Dendritic cell treated with granulocyte-macrophage colony-stimulating factor and Interleukin-4, amounts not matched to agents 40 ng/mL and 50 ng/mL, for 4 days (primary cell): ENCODE measurements around the gene SPACA7.

Experiments
- H3K27ac Mint-ChIP-seq: one replicate; pipeline ENCODE4 v1.8.0; 2022; ENCODE audit warnings: mild to moderate bottlenecking, mixed read lengths
- H3K27me3 Mint-ChIP-seq: one replicate; pipeline ENCODE4 v1.8.0; 2022; ENCODE audit warnings: mild to moderate bottlenecking, mixed read lengths
- H3K36me3 Mint-ChIP-seq: one replicate; pipeline ENCODE4 v1.8.0; 2022; ENCODE audit warnings: low read depth, mixed read lengths
- H3K4me1 Mint-ChIP-seq: one replicate; pipeline ENCODE4 v1.8.0; 2022; ENCODE audit warnings: low read depth, mixed read lengths
- H3K4me3 Mint-ChIP-seq: one replicate; pipeline ENCODE4 v1.8.0; 2022; ENCODE audit warnings: mild to moderate bottlenecking, moderate library complexity, mixed read lengths
- H3K9me3 Mint-ChIP-seq: one replicate; pipeline ENCODE4 v1.8.0; 2022; ENCODE audit warnings: mixed read lengths
- intact Hi-C: fragments of 100-400 bp; cut with micrococcal nuclease; formaldehyde crosslinking; loops from one replicate; pipeline ENCODE4 v1.15.0; 2022

SPACA7 gene

DNA sequence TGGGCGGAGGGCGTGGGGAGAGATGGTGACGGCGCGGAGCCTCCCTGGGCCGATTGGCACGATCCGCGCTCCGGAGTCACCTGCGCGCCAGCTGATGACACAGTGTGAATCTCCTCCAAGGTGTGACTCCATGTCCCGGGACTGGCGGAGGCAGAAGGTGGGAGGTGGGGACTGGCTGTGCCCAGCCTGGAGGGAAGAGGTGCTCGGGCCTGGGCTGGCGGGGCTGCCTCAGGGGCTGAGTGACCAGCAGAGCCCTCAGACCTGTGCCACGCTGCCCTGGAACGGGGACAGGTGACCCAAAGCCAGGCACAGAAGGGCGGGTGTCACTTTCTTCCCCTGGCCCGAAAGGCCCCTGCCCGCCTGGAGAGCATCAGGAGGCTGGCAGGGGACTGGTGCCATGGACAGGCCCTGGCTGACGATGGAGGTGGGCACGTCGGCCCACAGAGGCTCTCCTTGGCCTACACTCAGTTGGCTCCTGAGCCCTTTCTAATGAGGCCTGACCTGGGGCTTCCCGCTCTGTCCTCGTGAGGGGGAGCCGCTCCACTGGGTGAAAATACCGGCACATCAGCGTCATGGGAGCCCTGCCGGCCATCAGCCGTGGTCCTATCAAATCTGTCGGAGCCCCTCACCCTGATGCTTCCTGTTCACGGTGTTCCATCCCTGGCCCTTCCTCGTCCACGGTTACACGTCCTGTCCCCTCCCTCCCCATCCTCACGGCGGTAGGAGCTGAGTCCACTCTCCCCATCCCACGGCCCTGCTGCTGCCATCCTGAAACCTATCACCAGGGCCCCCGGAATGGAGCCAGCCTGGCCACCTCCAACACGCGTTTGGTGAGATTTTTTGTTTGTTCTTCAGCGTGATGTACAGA, 75.6 kb downstream of the SPACA7 start:
- Mint-ChIP-seq H3K4me3 (no peak overlapping the region), H3K27me3 (peaks cover 2% of the 10 kb centered on the region), H3K27ac (no peak overlapping the region), H3K9me3 (no peaks in the 10 kb centered on the region), H3K4me1 (no peaks in the 10 kb centered on the region), H3K36me3 (no peaks in the 10 kb centered on the region)
- intact Hi-C loops: no loop called here

DNA sequence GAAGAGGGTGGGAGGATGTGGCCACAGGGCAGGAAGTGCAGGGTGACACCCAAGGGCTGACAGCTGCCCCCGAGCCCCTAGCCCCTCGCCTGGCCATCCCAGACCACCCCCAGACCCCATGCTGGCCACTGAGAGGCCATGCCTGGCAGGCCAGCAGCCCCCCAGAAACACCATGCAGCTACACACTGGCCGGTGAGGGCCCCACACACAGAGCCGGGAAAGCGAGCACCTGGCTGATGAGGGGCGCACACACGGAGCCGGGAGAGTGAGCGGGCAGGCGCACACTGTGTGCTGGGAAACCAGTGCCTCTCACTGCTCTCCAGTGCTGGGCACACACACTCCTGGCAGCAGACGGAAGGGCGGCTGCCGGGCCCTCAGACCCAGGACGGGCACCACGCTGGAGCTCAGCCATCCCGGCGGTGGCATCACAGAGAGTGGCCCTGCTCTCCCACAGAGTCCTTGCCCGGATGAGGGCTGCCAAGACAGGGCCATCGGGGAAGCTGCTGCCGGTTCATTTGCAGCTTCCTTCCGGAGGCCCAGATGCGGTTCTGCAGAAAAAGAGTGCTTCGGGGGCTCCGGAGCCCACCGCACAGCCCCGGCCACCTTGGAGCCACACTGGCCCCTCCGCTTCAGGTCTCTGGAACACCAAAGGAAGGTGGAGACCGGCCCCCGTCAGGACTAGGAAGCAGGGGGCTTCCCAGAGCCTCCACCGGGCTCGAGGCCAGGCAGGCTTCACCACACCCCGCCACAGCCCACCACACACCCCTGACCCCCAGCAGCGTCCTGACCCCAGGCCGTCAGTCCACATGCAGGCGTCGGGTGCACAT, 76.4 kb downstream of the SPACA7 start:
- no peak overlapping the region for H3K4me3 Mint-ChIP-seq
- intact Hi-C loops: no loop called here
- no peaks in the 10 kb centered on the region for H3K4me1 Mint-ChIP-seq
- no peak overlapping the region for H3K27ac Mint-ChIP-seq
- no peaks in the 10 kb centered on the region for H3K36me3 Mint-ChIP-seq
- peaks cover 3% of the 10 kb centered on the region for H3K27me3 Mint-ChIP-seq
- H3K9me3 Mint-ChIP-seq: no peaks in the 10 kb centered on the region

DNA sequence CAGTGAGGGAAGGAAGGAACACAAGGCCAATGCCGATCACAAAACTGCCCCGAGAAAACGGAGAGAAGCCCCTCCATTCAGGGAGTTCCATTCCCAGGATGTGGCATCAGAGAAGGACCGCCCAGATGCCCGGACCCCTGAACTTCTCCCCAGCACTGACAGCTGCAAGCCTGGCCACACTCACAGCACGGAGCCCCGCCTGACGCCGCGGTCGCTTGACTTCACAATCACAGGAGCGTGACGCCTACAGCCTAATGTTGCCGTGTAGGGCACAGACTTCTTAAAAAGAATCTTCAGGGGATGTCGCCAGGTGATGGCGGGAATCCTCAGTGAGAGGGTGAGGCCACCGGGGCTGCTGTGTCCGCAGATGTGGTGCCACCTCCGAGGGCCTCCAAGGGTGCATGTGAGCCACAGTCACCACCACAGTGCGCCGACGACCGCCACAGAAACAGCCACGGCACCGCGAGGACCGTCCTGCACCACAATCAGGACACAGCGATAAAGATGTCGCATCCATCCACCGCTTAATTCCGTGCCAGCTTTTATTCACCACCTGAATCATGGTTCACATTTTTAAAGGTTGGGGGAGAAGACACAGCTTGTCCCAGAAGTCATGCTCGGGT, 77.2 kb downstream of the SPACA7 start:
- intact Hi-C loops: no loop called here
- Mint-ChIP-seq H3K27me3 (peaks cover 4% of the 10 kb centered on the region), H3K36me3 (no peaks in the 10 kb centered on the region), H3K4me1 (no peaks in the 10 kb centered on the region), H3K9me3 (no peaks in the 10 kb centered on the region), H3K27ac (no peak overlapping the region), H3K4me3 (no peak overlapping the region)

DNA sequence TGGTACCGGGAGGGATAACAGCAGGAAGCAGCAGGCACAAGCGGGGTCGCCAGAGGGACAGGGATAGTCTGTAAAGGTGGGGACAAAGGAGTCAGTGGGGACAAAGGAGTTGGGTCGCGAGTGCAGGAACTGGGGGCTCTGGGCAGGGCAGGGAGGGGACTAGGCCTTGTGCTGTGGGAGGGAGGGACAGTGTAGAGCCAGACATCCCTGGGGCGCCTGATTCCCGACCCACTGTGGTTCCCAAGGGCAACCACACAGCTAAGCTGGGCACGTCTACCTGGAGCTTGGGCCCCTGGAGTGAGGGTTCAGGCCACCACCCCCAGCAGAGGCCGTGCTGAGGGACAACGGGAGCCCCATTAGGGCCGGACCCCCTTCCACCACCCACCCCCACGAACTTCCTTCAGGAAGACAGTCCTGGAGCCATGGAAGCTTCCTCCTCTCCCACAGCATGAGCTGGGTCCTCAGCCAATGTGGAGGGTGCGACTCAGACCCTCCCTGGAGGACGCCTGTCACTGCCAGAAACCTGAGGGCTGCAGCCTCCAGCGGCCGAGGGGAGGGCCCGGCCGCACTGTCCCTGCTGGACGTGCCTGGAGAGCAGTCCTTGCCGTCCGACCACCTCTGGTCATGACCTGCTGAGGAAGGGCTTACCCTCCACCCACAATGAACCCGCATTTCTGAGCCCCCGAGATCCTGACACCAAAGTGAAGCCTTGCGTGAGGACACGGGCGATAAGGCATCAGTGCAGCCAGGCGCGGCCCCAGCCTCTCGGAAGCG, 77.9 kb downstream of the SPACA7 start:
- Mint-ChIP-seq H3K27me3 (peaks cover 4% of the 10 kb centered on the region), H3K27ac (no peak overlapping the region)
- intact Hi-C loops: no loop called here

DNA sequence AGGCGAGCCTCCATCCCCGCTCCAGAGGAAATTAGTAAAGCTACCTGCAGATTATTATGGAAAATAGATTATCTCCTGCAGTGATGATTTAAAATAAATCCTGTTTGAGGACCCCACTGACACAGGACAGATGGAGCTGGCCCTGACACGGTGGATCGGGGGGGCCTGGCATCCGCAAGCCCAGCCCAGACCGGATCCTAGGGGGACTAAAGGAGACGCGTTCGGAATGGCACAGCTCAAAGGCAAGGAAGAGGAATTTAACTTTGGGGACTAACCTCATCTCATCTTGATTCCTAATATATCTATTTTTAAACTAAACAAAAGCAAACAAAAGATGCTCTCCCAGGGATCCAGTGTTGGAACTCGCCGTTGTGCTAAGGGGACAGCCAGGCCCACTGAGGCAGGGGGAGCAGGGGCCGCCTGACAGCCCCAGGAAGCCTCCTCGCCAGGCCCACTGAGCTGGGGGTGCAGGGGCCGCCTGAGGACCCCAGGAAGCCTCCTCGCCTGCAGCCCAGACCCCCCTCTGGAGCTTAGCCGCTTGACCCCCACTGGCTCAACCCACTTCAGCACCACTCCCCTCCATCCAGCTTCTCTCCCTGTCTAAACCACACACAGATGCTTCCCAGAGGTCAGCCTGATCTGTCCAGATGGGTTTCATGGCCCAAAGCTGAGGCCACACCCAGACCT, 78.6 kb downstream of the SPACA7 start:
- Mint-ChIP-seq H3K4me3 (no peak overlapping the region), H3K27me3 (peaks cover 9% of the 10 kb centered on the region), H3K27ac (no peak overlapping the region), H3K9me3 (no peaks in the 10 kb centered on the region), H3K4me1 (no peaks in the 10 kb centered on the region), H3K36me3 (no peaks in the 10 kb centered on the region)
- intact Hi-C loops: no loop called here

More for the DNA sequence above, 77.9 kb downstream of the SPACA7 start:
- H3K36me3 Mint-ChIP-seq: no peaks in the 10 kb centered on the region
- H3K4me3 Mint-ChIP-seq: no peak overlapping the region
- no peaks in the 10 kb centered on the region for H3K9me3 Mint-ChIP-seq
- H3K4me1 Mint-ChIP-seq: no peaks in the 10 kb centered on the region

DNA sequence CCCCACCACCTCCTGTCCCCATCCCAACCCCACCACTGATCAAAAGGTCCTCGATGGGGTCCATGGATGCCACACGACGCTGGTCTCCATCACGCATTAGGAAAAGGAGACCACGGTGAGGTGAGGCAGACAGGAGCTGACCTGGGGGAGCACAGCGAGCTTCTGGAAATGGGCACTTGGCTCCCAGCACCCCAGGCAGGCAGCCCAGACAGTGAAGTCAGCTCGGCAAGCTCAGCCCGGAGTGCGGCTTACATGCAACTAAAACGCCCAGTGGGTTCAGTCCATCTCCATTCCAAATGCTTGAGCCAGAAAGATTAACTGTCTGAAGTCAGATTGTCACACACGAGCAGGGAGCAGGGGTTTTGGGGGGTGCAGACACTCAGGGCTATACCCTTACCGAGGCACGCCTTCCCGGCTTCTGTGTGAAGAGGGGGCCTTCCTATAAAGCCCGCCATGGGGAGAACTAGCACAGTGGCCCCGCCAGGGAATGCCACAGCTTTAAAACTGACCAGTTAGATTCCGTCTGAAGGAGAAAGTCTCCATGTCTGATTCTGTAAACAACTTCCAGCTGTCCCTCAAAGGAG, 79.4 kb downstream of the SPACA7 start:
- Mint-ChIP-seq H3K4me1 (no peaks in the 10 kb centered on the region), H3K36me3 (no peaks in the 10 kb centered on the region), H3K27me3 (peaks cover 9% of the 10 kb centered on the region), H3K27ac (no peak overlapping the region), H3K4me3 (no peak overlapping the region), H3K9me3 (no peaks in the 10 kb centered on the region)
- intact Hi-C loops: no loop called here

DNA sequence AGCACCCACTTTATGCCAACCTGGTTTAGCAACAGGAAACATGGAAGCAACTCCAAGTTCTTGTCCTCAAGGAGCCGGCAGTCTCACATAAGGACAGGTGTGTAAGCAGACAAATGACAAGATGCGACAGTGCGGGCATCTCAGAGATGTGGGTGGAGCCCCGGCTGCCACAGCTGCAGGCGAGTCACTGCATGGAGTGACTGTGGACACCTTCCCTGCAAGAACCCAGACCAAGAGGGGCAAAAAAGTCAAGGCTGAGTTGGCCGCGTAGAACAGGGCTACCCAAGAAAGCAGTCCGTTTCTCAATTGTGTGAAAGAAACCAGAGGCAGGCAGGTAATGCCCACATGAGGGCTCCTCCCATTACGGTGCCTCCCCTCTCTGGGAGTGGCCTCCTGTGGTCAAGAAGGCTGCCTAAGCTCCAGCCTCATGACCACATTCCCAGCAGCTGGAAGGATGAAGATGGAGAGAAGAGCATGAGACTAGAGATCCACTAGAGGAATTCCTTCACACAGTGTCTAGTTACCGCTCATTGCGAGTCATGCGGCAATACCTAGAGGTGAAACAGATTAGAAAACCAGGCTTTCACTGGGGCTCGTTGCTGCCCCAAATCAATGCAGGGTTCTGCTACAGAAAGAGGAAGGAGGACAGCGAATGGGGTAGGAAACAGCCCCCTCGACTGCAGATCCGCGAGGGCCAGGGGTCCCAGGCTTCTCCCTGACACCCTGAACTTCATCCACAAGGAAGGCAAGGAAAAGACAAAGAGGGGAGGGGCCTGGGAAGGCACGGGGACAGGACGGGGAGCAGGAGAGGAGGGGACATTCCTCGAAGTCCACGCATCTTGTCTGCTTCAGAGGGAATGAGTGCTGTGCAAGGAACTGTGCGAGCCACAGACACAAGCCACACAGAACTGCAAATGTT, 80.2 kb downstream of the SPACA7 start:
- peaks cover 9% of the 10 kb centered on the region for H3K27me3 Mint-ChIP-seq
- H3K27ac Mint-ChIP-seq: no peak overlapping the region
- intact Hi-C loops: no loop called here
- H3K4me1 Mint-ChIP-seq: no peaks in the 10 kb centered on the region
- H3K9me3 Mint-ChIP-seq: no peaks in the 10 kb centered on the region
- no peak overlapping the region for H3K4me3 Mint-ChIP-seq
- no peaks in the 10 kb centered on the region for H3K36me3 Mint-ChIP-seq

DNA sequence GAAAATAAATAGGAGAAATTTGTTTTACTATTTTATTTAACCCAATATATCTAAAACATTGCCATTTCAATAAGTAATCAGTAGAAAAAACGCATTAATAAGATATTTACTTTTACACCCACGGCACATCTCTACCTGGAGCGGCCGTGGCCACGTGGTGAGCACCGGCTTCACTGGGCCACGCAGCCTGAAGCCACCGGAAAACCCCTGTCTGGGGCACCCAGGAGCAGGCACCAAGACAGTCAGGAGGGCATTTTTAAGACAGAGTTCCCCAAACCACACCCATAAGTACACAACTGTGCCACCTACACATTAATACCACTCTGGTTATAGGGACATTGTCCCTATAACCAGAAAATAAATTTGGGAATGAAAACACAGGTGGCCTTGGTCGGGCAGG, 80.9 kb downstream of the SPACA7 start:
- no peaks in the 10 kb centered on the region for H3K4me1 Mint-ChIP-seq
- no peak overlapping the region for H3K4me3 Mint-ChIP-seq
- peaks cover 9% of the 10 kb centered on the region for H3K27me3 Mint-ChIP-seq
- intact Hi-C loops: no loop called here
- no peaks in the 10 kb centered on the region for H3K36me3 Mint-ChIP-seq
- H3K9me3 Mint-ChIP-seq: peaks cover 5% of the 10 kb centered on the region
- H3K27ac Mint-ChIP-seq: no peak overlapping the region

DNA sequence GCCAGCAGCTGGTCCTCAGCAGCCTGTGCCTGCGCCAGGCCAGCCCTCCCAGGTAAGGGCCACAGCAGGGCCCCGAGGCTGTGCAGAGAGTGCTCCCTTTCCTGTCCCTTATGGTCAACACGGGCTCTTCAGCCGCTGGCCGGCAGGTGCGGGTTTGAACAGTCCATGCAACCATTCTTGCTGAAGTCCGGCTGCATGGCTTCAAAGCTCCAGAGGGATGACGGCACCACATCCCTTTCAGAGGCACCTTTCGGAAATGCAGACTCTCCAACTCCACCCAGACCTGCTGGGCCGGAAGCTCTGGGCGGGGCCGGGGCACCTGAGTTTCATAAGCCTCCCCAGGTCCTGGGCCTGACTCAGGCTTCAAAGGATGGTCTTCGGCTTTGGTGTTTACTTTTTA, 81.3 kb downstream of the SPACA7 start:
- peaks cover 9% of the 10 kb centered on the region for H3K9me3 Mint-ChIP-seq
- peaks cover 9% of the 10 kb centered on the region for H3K27me3 Mint-ChIP-seq
- no peak overlapping the region for H3K27ac Mint-ChIP-seq
- intact Hi-C loops: no loop called here
- no peaks in the 10 kb centered on the region for H3K36me3 Mint-ChIP-seq
- no peaks in the 10 kb centered on the region for H3K4me1 Mint-ChIP-seq
- H3K4me3 Mint-ChIP-seq: no peak overlapping the region

DNA sequence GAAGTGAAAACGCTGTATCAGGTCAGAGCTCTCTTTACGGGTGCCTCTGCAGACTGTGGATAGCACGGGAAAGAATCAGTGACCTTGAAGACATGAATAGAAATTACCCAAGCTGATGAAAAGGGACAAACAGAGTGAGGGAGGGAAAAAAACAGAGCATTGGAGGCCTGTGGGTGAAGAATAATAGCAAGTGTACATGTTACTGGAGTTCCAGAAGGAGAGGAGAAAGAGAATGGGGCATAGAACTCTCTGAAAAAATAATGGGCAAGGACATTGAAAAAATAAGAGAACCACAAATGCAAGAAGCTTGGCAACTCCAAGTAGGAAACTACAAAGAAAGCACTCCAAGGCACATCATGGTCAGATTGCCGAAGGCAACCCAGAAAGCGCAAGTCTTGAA, 86.3 kb downstream of the SPACA7 start:
- H3K9me3 Mint-ChIP-seq: peaks cover 12% of the 10 kb centered on the region
- no peak overlapping the region for H3K27ac Mint-ChIP-seq
- intact Hi-C loops: no loop called here
- no peaks in the 10 kb centered on the region for H3K36me3 Mint-ChIP-seq
- H3K4me1 Mint-ChIP-seq: no peaks in the 10 kb centered on the region
- no peak overlapping the region for H3K4me3 Mint-ChIP-seq
- H3K27me3 Mint-ChIP-seq: peaks cover 6% of the 10 kb centered on the region

DNA sequence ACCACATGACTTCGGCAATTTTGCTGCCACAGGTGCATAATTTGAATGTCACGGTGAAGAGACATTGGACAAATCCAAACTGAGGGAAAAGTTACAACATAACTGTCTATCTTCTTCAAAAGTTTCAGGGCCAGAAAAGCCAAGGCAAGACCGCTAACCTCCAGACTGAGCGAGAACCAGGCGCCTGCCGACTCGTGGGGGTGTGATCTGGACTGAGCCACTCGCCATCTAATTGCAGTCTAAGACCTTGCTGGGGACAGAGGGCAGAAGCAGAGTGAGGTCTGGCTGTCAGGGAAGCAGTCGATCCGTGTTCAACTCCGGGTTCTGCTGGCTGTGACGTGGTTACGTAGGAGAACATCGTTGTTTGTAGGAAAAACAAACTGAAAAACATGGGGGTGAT, 88.6 kb downstream of the SPACA7 start:
- no peak overlapping the region for H3K4me3 Mint-ChIP-seq
- H3K27ac Mint-ChIP-seq: no peak overlapping the region
- H3K27me3 Mint-ChIP-seq: peaks cover 2% of the 10 kb centered on the region
- intact Hi-C loops: no loop called here
- no peaks in the 10 kb centered on the region for H3K36me3 Mint-ChIP-seq
- peaks cover 12% of the 10 kb centered on the region for H3K9me3 Mint-ChIP-seq
- no peaks in the 10 kb centered on the region for H3K4me1 Mint-ChIP-seq
